Caco-2 (cell line): ENCODE data around the gene RNFT2. TPM values are rescaled to one million over a fixed set of nuclear protein-coding genes. Genes with fewer than 3 reads are reported as not detected.

Experiments
- BruUV-seq: library from RNA; stranded (reverse); fragments of 400-500 nt; replicated peaks from 2 replicates; lab custom pipeline; 2021; lab: Mats Ljungman, UMichigan
- CTCF ChIA-PET: fragments of 300-600 bp; sonication (Branson Sonifier 250); formaldehyde crosslinking; loops from one replicate; lab custom pipeline; 2022; ENCODE audit warnings: antibody characterized with exemption; lab: Charles Lee
- POLR2A ChIA-PET: fragments of 300-600 bp; sonication (Branson Sonifier 250); formaldehyde crosslinking; loops from one replicate; lab custom pipeline; 2022; ENCODE audit warnings: antibody characterized with exemption; lab: Charles Lee
- DNase-seq, 2 experiments: peaks; one replicate each; pipeline versions ENCODE4 v3.0.0 to v3.0.0-alpha.2; 2020 to 2022
- H3K27me3 ChIP-seq: replicated peaks from 2 replicates; pipeline ENCODE4 v1.6.0; 2011; ENCODE audit warnings: low read length; ENCODE audit not compliant: control insufficient read depth, insufficient read depth
- H3K36me3 ChIP-seq: 2 replicates; pipeline ENCODE4 v1.5.1; 2011; ENCODE audit warnings: low read length; ENCODE audit not compliant: control insufficient read depth, insufficient read depth
- H3K4me1 ChIP-seq: fragments of 250-450 bp; sonication (Bioruptor Pico); 2 replicates; pipeline ENCODE4 v1.5.1; 2020; ENCODE audit warnings: mild to moderate bottlenecking
- H3K4me3 ChIP-seq: 2 replicates; pipeline ENCODE4 v1.5.1; 2011; ENCODE audit warnings: low read depth, mild to moderate bottlenecking, control low read depth, low read length
- H3K9me3 ChIP-seq: fragments of 250-450 bp; sonication (Bioruptor Pico); 2 replicates; pipeline ENCODE4 v1.5.1; 2020; ENCODE audit warnings: mild to moderate bottlenecking, moderate library complexity
- H3K27ac Mint-ChIP-seq: one replicate; pipeline ENCODE4 v1.8.0; 2022; ENCODE audit warnings: mixed read lengths; ENCODE audit not compliant: unreplicated experiment
- H3K27me3 Mint-ChIP-seq: one replicate; pipeline ENCODE4 v1.8.0; 2022; ENCODE audit warnings: mixed read lengths; ENCODE audit not compliant: insufficient read depth, unreplicated experiment
- H3K36me3 Mint-ChIP-seq: one replicate; pipeline ENCODE4 v1.8.0; 2022; ENCODE audit warnings: mild to moderate bottlenecking, mixed read lengths; ENCODE audit not compliant: insufficient read depth, unreplicated experiment
- H3K4me1 Mint-ChIP-seq: one replicate; pipeline ENCODE4 v1.8.0; 2022; ENCODE audit warnings: low read depth, mixed read lengths; ENCODE audit not compliant: unreplicated experiment
- H3K4me3 Mint-ChIP-seq: one replicate; pipeline ENCODE4 v1.8.0; 2022; ENCODE audit warnings: mild to moderate bottlenecking, moderate library complexity, mixed read lengths; ENCODE audit not compliant: unreplicated experiment
- H3K9me3 Mint-ChIP-seq: one replicate; pipeline ENCODE4 v1.8.0; 2022; ENCODE audit warnings: mixed read lengths; ENCODE audit not compliant: unreplicated experiment
- intact Hi-C: fragments of 100-400 bp; cut with micrococcal nuclease; formaldehyde crosslinking; loops from one replicate; pipeline ENCODE4 v1.10.0; 2022; ENCODE audit not compliant: unreplicated experiment
- total RNA-seq: library from RNA; stranded (reverse); gene quantifications from 2 replicates; pipeline ENCODE4 v1.2.3, GENCODE V29; 2022
- TF ChIP-seq, protein P1 (sequence below), 2 experiments: fragments of 200-600 bp in 1 of 2; IDR thresholded peaks; 1 replicate in 1 of 2; 2 replicates in 1 of 2; pipeline versions ENCODE4 v1.5.1 to v1.8.0; 2011 to 2022; ENCODE audit warnings: antibody characterized with exemption in 1 of 2, control low read depth in 1 of 2, inconsistent platforms in 1 of 2, low read depth in 1 of 2, low read length in 1 of 2, mild to moderate bottlenecking in 1 of 2, moderate library complexity in 1 of 2; ENCODE audit not compliant: insufficient read depth in 1 of 2, severe bottlenecking in 1 of 2, unreplicated experiment in 1 of 2

The RNFT2 gene
- total RNA-seq, 1 experiment from 2014 or later: 11.6 TPM

DNA sequence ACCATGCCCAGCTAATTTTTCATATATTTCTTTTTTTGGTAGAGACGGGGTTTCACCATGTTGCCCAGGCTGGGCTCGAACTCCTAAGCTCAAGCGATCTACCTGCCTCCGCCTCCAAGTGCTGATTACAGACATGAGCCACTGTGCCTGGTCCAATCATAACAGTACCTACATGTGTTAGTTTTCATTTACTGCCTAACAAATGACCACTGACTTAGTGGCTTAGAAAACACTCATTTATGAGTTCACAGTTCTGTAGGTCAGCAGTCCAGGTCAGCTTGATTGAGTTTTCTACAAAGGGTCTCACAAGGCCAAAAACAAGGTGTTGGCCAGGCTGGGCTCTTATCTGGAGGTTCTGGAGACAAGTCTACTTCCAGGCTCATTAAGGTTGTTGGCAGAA lies 60.6 kb downstream of the RNFT2 start:
- Mint-ChIP-seq H3K27ac (no peak overlapping the region), H3K4me3 (no peak overlapping the region), H3K9me3 (no peaks in the 10 kb centered on the region), H3K36me3 (peaks cover under 1% of the 10 kb centered on the region), H3K4me1 (no peaks in the 10 kb centered on the region), H3K27me3 (no peaks in the 10 kb centered on the region)
- TF ChIP-seq, protein P1, sequence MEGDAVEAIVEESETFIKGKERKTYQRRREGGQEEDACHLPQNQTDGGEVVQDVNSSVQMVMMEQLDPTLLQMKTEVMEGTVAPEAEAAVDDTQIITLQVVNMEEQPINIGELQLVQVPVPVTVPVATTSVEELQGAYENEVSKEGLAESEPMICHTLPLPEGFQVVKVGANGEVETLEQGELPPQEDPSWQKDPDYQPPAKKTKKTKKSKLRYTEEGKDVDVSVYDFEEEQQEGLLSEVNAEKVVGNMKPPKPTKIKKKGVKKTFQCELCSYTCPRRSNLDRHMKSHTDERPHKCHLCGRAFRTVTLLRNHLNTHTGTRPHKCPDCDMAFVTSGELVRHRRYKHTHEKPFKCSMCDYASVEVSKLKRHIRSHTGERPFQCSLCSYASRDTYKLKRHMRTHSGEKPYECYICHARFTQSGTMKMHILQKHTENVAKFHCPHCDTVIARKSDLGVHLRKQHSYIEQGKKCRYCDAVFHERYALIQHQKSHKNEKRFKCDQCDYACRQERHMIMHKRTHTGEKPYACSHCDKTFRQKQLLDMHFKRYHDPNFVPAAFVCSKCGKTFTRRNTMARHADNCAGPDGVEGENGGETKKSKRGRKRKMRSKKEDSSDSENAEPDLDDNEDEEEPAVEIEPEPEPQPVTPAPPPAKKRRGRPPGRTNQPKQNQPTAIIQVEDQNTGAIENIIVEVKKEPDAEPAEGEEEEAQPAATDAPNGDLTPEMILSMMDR (IDR thresholded peaks at IDR 0.05; ENCODE audit: insufficient read depth in 1 of 2, low read depth in 1 of 2, low read length in 1 of 2, severe bottlenecking in 1 of 2, unreplicated experiment in 1 of 2): no peak
- ChIA-PET CTCF (no interaction called here), POLR2A (no interaction called here)
- Histone ChIP-seq H3K4me1 (no peaks in the 10 kb centered on the region), H3K36me3 (no peaks in the 10 kb centered on the region), H3K27me3 (no peaks in the 10 kb centered on the region), H3K4me3 (no peak overlapping the region), H3K9me3 (no peaks in the 10 kb centered on the region)
- no TSS peak for BruUV-seq
- intact Hi-C loops: no loop called here
- no peak for DNase-seq

DNA sequence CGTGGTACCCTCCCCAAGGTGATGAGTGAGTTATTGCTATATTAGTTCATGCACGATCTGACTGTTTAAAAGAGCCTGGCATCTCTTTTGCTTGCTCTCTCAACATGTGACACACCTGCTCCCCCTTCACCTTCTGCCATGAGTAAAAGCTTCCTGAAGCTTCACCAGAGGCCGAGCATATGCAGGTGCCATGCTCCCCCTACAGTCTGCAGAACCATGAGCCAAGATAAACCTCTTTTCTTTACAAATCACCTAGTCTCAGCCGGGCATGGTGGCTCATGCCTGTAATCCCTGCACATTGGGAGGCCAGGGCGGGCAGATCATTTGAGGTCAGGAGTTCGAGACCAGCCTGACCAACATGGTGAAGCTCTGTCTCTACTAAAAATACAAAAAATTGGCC lies 61.8 kb downstream of the RNFT2 start:
- no peak for DNase-seq
- H3K4me3 Mint-ChIP-seq: no peak overlapping the region
- H3K27me3 ChIP-seq: no peaks in the 10 kb centered on the region
- intact Hi-C loops: no loop called here
- no peak overlapping the region for H3K27ac Mint-ChIP-seq
- no peaks in the 10 kb centered on the region for H3K9me3 ChIP-seq
- POLR2A ChIA-PET: no interaction called here
- CTCF ChIA-PET: no interaction called here
- no peaks in the 10 kb centered on the region for H3K9me3 Mint-ChIP-seq
- BruUV-seq: no TSS peak
- TF ChIP-seq, protein P1 (IDR thresholded peaks at IDR 0.05; ENCODE audit: insufficient read depth in 1 of 2, low read depth in 1 of 2, low read length in 1 of 2, severe bottlenecking in 1 of 2, unreplicated experiment in 1 of 2): no peak
- no peaks in the 10 kb centered on the region for H3K4me1 ChIP-seq
- H3K27me3 Mint-ChIP-seq: no peaks in the 10 kb centered on the region
- H3K36me3 ChIP-seq: no peaks in the 10 kb centered on the region
- no peaks in the 10 kb centered on the region for H3K4me1 Mint-ChIP-seq
- H3K4me3 ChIP-seq: no peak overlapping the region
- H3K36me3 Mint-ChIP-seq: no peaks in the 10 kb centered on the region

DNA sequence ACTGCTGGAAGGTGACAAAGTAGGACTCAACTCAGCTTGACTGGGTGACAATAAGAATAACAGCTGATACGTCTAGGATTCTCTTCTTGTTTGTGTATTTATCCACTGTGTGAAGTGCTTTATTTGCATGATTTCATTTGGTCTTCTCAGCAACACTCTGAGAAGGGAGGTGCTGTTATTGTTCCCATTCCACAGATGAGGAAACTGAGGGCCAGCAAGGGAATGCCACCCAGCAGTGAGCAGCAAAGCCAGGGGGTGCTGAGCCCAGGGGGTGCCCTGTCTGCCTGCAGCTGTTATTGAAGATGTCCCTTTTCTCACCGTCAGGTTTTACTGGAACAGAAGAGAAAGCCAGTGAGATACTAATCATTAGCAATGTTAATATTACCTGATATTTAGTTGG lies 62.8 kb downstream of the RNFT2 start:
- Histone ChIP-seq H3K4me1 (no peaks in the 10 kb centered on the region), H3K9me3 (no peaks in the 10 kb centered on the region), H3K36me3 (no peaks in the 10 kb centered on the region), H3K27me3 (no peaks in the 10 kb centered on the region), H3K4me3 (no peak overlapping the region)
- Mint-ChIP-seq H3K27me3 (no peaks in the 10 kb centered on the region), H3K27ac (no peak overlapping the region), H3K4me1 (no peaks in the 10 kb centered on the region), H3K9me3 (no peaks in the 10 kb centered on the region), H3K4me3 (no peak overlapping the region), H3K36me3 (no peaks in the 10 kb centered on the region)
- ChIA-PET POLR2A (no interaction called here), CTCF (no interaction called here)
- no TSS peak for BruUV-seq
- DNase-seq: no peak
- TF ChIP-seq, protein P1 (IDR thresholded peaks at IDR 0.05; ENCODE audit: insufficient read depth in 1 of 2, low read depth in 1 of 2, low read length in 1 of 2, severe bottlenecking in 1 of 2, unreplicated experiment in 1 of 2): no peak
- intact Hi-C loops: no loop called here
